HPDE6-E6E7 (cell line): ENCODE measurements around the gene TMTC1.
"Not testable (repeated sequence)": the region's sequence is repeated elsewhere in the genome, so short reads cannot be mapped to it uniquely, and the experiment has no call there.

ENCODE experiments used
- DNase-seq: peaks from one replicate; pipeline ENCODE4 v3.0.0; 2011; ENCODE audit warnings: missing footprints; ENCODE audit errors: extremely low spot score

Gene TMTC1

DNA sequence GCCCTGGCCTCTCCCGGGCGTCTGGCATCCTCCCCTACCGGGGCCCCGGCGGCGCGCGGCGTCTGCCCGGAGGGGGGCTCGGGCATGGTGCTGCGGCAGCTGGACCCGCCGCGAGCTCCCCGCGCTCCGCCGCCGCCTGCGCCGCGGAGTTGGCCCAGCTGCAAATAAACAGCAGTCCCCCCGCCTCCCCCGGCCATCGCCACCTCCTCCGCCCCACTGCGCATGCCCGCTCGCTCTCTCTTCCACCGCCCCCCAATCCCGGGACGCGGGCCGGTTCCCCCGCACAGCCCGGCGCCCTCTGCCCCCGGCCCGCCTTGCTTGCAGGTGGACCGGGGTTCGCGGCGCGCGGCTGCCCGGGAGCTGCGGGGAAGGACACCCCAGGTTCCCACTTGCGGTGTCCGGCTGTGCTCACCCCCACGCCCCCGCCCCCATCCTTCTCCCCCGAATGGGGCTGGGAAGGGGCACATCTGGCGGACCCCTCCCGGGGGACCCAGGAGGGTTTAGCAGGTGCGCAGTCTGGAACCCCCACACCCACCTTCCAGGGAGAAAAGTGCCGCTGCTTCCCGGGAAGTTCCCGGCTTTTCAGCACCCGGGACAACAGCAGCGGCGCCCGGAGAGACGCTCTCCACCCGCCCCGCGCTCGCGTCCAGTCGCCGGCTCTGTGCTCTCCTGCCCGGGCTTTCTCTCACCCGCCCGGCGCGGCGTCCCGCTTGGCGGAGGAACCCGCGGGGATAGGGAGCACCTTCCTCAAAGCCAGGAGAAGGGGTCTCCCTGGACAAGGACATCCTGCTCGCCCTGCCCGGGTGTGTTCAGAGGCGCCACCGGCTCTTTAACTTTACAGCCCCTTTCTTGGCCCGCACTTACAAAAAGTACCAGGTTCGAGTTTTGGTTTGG lies at the start of gene TMTC1:
Gene TMTC1 (minus strand): TSS at position 170 of the 894 bp plus-strand sequence. CDS start 191 bp downstream, outside the sequence.
- no peak for DNase-seq

DNA sequence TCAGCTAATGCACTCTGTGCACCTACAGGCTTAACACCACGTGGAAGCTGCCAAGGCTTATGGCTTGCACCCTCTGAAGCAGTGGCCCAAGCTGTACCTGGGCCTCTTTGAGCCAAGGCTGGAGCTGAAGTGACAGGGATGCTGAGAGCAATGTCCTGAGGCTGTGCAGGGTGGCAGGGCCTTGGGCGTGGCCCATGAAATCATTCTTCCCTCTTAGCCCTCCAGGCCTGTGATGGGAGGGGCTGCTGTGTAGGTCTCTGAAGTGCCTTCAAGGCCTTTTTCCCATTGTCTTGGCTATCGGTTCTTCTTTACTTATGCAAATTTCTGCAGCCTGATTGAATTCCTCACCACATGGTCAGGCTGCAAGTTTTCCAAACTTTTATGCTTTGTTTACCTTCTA lies 47.4 kb upstream of the TMTC1 start:
- no peak for DNase-seq

DNA sequence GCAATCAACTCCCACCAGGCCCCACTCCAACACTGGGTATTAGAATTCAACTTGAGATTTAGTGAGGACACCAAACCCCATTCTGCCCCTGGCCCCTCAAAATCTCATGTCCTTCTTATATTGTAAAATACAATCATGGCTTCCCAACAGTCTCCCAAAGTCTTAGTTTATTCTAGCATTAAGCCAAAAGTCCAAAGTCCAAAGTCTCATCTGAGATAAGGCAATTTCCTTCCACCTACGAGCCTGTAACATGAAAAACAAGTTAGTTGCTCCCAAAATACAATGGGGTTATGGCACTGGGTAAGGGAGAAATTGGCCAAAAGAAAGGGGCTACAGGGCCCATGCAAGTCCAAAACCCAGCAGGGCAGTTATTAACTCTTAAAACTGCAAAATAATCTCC lies 46.6 kb upstream of the TMTC1 start:
- no peak for DNase-seq

DNA sequence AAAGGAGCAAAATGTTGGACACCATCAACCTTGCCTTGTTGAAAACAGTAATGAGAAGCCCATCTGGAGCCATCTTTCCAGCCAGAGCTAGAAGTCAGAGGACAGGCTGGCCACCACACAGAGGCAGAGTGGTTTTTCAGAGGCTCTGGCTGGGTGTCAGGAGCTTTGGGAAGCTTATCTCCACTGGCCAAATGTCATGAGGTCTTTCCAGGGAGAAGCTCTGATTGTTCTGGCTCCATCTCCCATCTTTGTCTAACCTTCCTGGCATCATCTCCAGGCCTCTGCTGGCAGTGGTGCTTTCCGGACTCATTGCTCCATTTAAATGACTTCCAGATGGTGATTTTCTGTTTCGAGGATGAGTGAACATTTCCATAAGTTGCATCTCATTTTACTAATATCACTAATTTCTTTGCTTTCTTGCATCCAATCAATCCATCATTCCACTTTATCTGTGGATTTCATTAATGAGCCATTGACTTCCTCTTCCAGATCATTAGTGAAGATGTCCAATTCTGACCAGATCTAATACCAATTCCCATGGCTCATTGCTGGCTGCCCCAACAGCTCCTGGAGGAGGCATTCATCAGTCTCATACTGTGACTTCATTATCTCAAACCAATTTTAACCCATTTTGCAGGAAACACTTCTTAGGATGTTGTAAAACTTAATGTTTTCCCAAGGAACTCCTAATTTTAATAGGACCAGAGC lies 35.3 kb upstream of the TMTC1 start:
- no peak for DNase-seq

DNA sequence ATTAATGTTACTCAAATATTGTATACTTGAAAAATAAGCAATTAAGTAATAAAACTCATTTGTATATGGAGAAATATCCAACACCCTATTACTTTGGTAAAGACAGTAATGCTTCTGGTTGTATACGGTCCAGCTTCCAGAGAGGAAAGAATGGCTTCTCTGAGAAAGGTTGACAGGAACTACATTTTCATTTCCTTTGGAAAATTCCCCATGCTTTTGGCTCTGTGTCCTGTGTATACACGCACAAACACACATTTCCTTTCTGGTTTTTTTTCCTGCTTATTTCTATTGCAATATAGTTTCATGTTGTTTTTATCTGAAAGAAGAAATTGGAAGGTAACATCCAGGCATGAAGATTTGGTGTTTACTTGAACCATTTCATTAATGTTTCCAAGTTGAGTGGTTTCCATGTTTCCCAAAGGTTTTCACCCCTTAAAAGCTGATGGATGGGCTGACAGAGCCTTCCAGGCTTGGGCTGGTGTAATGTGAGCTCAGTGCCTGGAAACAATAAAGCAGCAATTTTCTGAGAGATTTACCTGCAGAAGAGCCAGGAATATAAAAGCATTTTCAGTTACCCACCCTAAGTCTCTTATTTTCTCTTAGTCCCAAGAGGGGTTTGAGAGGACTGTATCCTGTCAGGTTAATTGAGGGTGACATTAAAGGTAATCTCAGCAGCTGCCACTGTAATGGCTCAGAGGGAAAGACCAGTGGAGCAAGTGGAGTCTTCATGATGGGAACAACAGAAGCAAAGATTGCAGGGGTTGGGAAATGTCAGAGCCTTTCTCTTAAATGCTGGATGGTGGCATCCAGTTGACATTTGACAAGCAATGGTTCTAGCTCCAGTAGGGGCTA lies 33.4 kb upstream of the TMTC1 start:
- no peak for DNase-seq

DNA sequence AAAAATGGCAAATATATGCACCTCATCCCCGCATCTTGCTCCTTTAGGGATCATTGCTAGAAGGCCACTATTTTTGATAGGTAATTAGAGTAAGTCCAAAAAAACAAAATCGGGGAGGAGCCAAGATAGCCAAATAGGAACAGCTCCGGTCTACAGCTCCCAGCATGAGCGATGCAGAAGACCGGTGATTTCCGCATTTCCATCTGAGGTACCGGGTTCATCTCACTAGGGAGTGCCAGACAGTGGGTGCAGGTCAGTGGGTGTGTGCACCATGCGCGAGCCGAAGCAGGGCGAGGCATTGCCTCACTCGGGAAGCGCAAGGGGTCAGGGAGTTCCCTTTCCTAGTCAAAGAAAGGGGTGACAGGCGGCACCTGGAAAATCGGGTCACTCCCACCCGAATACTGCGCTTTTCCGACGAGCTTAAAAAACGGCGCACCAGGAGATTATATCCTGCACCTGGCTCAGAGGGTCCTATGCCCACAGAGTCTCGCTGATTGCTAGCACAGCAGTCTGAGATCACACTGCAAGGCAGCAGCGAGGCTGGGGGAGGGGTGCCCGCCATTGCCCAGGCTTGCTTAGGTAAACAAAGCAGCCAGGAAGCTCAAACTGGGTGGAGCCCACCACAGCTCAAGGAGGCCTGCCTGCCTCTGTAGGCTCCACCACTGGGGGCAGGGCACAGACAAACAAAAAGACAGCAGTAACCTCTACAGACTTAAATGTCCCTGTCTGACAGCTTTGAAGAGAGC lies 26.0 kb upstream of the TMTC1 start:
- DNase-seq: not testable (repeated sequence)

DNA sequence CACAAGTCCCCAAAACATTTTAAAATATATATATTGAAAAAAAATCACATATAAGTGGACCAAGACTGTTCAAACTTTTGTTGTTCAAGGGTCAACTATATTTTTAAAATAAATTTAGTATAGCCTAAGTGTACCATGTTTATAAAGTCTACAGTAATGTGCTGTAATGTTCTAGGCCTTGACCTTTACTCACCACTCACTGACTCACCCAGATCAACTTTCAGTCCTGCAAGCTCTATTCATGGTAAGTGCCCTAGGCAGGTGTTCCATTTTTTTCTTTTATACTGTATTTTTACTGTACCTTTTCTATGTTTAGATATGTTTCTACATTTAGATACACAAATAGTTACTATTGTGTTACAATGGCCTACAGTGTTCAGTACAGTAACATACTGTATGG lies 23.4 kb upstream of the TMTC1 start:
- no peak for DNase-seq

DNA sequence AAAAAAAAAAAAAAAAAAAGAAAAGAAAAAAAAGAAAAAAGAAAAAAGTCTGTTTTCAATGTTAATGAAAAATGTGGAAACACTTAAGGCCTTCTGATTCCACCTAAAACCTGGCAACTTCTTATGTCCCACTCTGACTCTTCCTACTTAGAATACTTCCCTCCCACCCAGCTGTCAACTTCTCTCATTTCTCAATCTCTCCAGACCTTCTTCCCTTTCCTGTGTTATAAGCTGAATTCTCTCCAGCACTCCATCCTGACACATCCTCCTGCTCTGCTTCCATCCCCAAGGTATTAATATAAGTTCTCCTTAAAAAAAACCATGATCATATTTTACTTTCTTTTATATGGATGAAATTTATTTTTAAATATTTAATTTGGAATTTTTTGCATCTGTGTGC lies 20.3 kb upstream of the TMTC1 start:
- DNase-seq: no peak

DNA sequence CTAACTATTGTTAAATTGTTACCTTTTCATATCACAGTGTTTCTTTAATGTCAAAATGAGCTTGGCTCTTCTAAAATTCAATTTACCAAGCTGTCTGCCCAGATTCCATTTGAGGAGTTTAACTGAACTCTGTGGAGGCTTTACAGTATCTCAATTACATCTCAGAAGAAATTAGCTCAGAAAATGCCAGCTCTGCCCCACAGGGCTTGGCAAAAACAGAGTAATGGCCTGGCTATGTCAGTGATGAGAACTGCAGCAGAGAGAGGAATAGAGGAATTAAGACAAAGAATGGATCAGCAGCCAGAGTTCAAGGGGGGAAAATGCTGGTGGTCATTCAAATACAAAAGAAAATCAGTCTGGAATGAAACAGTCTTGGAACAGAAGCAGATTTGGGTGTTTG lies 15.8 kb upstream of the TMTC1 start:
- no peak for DNase-seq

DNA sequence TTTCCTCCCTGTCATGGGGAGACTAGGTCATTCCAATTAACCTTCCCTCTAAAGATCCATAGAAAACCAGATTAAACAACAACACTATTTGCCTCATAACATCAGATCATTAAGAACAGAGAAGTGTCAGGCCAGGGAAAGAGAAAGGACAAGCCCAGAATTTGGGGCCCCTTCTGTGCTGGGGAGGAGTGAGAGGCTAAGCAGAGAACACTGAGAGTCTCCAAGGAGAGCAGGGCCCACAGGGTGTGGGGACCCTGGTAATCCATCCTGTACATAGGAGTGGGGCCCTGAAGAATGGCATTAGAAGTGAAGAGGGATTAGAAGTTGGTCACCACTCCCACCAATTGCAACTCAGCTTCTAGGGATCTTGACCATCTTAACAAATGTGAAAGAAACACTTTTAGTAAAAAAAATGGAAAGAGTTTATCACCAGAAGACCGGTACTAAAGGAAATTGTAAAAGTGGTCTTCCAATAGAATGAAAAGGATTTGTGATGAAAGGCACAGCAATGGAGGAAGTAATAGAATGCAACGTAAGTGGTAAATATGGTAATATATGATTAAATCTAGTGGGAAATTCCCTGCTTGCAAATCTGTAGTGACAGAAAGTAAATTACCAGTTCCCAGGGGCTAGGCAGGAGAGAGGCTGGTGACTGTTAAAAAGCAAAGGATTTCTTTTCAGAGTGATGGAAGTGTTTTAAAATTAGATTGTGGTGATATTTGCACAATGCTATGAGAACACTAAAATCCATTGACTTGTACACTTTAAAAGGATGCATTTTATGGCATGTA lies 14.0 kb upstream of the TMTC1 start:
- DNase-seq: no peak

DNA sequence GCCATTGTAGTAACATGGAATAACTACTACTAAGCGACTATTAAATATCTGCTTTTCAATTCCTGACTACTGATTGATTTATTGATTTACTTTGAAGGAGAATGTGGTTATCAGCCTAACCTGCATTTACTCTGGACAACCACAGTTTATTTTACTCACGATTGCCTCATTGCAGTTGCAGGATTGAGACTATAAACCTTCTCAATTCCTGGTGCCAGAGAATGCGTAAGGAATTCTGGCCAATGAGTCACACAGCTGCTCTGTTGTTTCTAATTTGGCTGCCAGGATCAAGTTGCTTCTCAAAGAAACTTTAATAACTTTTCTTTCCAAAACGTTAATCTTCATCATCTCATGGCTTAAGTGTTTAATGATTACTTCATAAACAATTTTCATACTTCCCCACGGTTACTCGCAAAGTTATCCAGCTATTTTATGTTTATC lies 13.1 kb upstream of the TMTC1 start:
- peak; percentile 40 for DNase-seq

DNA sequence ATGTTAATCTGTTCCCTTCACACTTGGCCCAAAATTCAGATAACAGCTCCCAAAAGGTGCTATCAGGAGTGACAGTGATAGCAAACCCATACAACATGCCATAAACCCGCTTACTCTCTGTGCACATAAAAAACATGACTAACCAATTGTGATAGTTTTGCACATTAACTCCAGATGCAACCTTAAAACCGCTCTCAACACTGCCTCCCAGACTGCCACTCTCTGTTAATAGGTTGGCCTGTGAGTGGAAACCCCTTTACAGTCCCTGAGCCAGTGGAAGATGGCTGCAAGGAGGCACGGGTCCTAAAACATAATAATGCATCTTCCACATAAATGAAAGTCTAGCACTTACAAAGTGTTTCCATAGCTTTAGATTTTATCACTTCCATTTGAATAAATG lies 12.0 kb upstream of the TMTC1 start:
- DNase-seq: no peak

DNA sequence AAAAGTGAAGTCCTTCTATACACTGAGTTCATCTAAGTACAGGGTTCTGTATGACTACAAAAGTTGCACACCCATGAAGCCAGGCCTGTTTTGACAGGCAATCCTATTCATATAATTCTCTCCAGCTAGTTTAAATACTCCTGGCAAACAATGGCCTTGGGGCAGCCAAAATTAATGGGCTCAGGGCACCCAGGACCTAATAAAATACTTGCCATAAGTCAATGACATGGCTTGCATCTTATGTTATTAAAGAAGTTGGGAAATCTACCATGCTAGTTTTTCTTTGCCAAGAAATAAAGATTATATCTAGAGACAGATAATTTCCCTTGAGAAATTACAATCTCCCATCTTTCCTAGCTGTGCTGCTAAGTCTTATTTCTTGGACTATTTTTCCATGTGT lies 11.1 kb upstream of the TMTC1 start:
- DNase-seq: no peak

DNA sequence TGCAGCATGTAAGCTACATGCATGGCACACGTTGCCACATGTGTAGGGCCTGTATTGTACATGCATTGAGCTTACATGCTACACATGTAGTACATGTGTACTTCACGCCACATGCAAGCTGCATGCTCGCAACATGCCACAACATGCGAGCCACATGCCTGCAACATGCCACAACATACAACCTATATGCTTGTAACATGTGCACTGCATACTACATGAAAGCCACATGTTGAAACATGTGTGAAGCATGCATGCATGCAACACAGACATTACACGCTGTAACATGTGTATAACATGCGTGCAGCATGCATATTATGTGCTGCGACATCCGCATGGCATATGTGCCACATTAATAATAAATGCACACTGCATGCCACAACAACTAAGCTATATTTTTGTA lies 9.1 kb upstream of the TMTC1 start:
- no peak for DNase-seq

DNA sequence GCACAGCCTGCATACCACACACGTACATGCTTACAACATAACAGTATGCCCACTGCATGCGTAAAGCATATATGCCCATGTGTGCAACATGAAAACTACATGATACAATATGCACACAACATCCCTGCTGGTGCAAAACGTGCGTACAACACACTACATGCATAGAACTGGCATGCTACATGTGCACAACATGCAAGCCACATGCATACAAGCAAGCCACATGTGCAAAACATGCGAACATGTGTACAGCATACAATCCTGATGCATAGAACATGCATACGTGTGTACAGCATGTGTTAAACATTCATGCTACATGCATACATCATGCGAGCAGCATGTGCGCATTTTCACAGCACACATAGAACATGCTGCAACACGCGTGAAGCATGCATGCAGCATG lies 8.4 kb upstream of the TMTC1 start:
- no peak for DNase-seq

DNA sequence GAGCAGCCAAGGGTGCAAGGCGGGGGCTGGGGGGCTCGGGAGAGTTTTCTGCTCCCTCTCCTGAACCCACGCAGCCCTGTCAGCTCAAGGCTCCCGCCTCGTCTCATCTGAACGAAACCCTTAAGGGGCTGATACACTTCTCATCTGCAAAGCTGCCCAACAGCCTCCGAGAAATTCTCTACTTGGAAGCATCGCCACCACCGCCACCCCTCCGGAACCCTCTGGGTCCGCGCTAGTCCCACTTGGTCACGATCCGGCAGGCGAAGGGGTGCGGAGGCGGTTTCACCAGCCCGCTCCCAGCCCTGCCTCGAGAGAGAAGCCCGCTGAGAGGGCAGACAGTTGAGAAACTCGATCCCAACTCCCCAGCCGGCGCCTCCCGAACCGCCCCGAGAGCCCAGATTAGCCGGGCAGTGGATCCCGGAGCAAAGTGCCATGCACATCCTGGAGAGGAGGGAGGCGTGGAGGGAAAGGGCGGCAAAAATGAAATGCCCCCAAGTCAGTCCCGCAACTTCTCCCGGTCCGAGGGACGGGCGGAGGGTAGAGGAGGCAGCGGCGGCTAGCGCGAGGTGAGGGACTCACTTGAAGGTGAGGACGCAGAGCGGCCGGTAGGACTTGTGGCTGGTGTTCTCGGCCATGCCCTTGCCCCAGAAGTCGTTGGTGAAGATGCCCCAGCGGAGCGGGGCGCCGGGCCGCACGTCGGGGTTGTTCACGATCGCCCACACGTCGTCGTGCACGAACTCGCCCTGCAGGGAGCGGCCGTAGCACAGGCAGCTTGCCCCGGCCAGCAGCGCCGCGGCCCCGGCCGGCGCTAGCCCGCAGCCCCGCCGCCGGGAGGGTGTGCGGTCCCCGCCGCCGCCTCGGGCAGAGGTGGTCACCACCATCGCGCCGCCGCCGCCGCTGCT lies 620 bp downstream of the TMTC1 start:
- DNase-seq: no peak

DNA sequence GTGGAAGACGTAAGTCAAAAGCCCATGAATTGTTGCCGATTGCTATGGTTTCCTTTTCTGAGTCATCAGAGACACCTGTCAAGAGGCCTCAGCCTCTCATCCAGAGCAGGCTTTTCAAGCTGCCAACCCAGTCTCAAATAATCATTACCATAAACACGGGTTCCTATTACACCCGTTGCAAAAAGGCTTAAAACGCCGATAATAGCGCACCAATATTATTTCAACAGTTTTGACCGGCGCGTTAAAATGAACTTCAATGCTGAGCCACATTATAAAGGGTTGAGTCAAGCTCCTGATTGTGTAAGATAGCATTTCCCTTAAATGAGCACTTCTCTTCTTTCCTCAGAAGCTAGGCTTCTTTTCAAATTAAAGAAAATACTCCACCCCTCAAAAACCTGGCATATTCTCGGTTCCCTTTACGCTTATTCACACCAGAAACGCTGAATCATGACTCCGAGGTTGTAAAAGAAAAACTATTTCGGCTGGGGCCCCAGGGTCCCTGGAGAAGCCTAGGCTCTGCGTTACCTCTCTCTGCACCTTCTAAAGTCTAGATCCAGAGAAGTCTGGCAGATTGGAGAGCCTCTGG lies 1.4 kb downstream of the TMTC1 start:
- peak; percentile 23 for DNase-seq

DNA sequence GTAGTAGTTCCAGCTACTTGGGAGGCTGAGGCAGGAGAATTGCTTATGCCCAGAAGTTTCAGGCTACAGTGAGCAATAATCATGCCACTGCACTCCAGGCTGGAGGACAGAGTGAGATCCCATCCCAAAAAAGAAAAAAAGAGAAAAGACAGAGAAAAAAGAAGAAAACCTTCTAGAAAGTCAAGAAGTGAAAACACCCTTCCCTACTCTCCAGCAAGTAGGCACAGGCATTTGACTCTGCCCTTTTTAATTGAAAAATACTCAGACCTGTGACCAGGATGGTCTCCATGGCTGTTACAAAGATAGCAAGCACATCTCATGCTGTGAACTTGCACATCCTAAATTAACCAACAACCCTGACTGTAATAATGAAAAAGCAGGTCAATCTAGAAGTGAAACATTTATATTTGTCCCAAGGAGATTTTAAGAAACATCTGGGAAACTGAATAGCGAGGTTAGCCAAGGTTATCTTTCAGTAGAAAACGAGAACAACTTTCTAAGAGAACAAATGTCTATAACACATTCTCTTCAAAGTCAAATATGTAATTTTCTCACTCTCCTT lies 2.0 kb downstream of the TMTC1 start:
- DNase-seq: no peak

DNA sequence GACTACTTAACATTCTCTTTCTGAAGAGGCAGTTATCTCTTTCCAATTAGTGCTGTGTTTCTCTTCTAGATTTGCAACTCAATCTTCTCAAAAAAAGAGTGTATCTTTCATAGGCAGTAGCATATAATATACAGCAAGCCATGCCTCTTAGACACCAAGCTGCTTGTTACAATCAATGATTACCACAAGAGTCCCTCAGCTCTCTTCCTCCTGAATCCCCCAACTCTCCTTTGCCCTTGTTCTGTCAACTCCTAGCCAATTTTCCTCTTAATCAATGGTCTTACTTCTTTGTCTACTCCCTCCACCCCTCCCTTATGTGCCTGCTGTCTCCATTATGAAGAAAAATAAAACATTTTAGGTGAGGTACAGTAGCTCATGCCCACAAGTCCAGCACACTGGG lies 2.6 kb downstream of the TMTC1 start:
- DNase-seq: no peak
